K562 (cell line): ENCODE measurements around the gene RPL10A. TPM values are rescaled to one million over a fixed set of nuclear protein-coding genes. Genes with fewer than 3 reads are reported as not detected.

Source experiments
- BACH1 ChIP-seq: fragments of 200-800 bp; sonication (Bioruptor generic); IDR thresholded peaks from 2 replicates; pipeline ENCODE4 v1.6.1; 2016; ENCODE audit warnings: missing genetic modification characterization, missing compliant biosample characterization
- CBFB ChIP-seq: sonication (generic); formaldehyde crosslinking; IDR thresholded peaks from 2 replicates; pipeline ENCODE4 v1.4.0; 2020; ENCODE audit warnings: mild to moderate bottlenecking, missing genetic modification reagents
- CSDE1 ChIP-seq, 2 experiments: fragments of 450-650 bp; IDR thresholded peaks; 2 replicates each; pipeline ENCODE4 v1.6.1; 2016; ENCODE audit warnings: mild to moderate bottlenecking in 1 of 2
- HLTF ChIP-seq: fragments of 450-650 bp; IDR thresholded peaks from 2 replicates; pipeline ENCODE4 v1.6.1; 2016
- OTX1 ChIP-seq: fragments of 450-650 bp; formaldehyde crosslinking; IDR thresholded peaks from 2 replicates; pipeline ENCODE4 v1.4.0; 2022; ENCODE audit warnings: mild to moderate bottlenecking
- SNAPC5 ChIP-seq: fragments of 250-450 bp; sonication (Bioruptor Pico); IDR thresholded peaks from 2 replicates; pipeline ENCODE4 v1.8.0; 2021; ENCODE audit warnings: moderate library complexity, mild to moderate bottlenecking, inconsistent platforms
- SUPT5H ChIP-seq: fragments of 450-650 bp; IDR thresholded peaks from 2 replicates; pipeline ENCODE4 v1.6.1; 2016
- ZNF175 ChIP-seq: fragments of 200-800 bp; sonication (Bioruptor generic); IDR thresholded peaks from 2 replicates; pipeline ENCODE4 v1.6.1; 2016; ENCODE audit warnings: low read depth, mild to moderate bottlenecking, missing genetic modification characterization, missing compliant biosample characterization
- ZNF212 ChIP-seq: fragments of 450-650 bp; formaldehyde crosslinking; IDR thresholded peaks from 2 replicates; pipeline ENCODE4 v1.4.0; 2020; ENCODE audit warnings: mild to moderate bottlenecking
- polyA plus RNA-seq, 8 experiments: library from polyadenylated mRNA; depleted of rRNA in 4 of 8; stranded (reverse) in 5 of 8; unstranded in 3 of 8; fragments of >200 nt; fragmentation: Nextera tagmentation in 2 of 8; fragmentation: Illumina TruSeq in 1 of 8; extraction: Ambion mirVana in 2 of 8; extraction: Trizol in 1 of 8; gene quantifications; 2 replicates each; pipeline versions ENCODE4 v1.2.1 to v1.2.3, GENCODE V29; 2011 to 2014; ENCODE audit warnings: inconsistent platforms in 1 of 8, missing spikeins in 1 of 8
- total RNA-seq, 7 experiments: library from RNA; depleted of rRNA in 6 of 7; stranded (reverse); fragments of >200 nt in 6 of 7; fragmentation: Illumina TruSeq in 2 of 7; extraction: Trizol in 2 of 7; gene quantifications; 2 replicates each; pipeline versions ENCODE4 v1.2.1 to v1.2.3, GENCODE V29; 2011 to 2021; ENCODE audit warnings: low replicate concordance in 1 of 7
- TF ChIP-seq, protein P1 (sequence below): sonication (generic); formaldehyde crosslinking; IDR thresholded peaks from 2 replicates; pipeline ENCODE4 v1.8.1; 2023; ENCODE audit warnings: missing genetic modification reagents, mild to moderate bottlenecking, borderline replicate concordance

The RPL10A gene
- total and polyA plus RNA-seq, 9 of the 15 experiments (the other 6 are each of a cell fraction or from before 2014, with no cell fraction given) = 1,589 to 3,237 (median 2,116) TPM

- TF ChIP-seq CBFB (CRISPR knock-in tag) (no peak), ZNF175 (CRISPR knock-in tag) (no peak), SUPT5H (peak; percentile 26), BACH1 (tag) (no peak), ZNF212 (CRISPR knock-in tag) (no peak), OTX1 (CRISPR knock-in tag) (no peak), SNAPC5 (CRISPR knock-in tag) (no peak), HLTF (no peak), CSDE1 (IDR thresholded peaks at IDR 0.05) (no peak)
- TF ChIP-seq, protein P1, sequence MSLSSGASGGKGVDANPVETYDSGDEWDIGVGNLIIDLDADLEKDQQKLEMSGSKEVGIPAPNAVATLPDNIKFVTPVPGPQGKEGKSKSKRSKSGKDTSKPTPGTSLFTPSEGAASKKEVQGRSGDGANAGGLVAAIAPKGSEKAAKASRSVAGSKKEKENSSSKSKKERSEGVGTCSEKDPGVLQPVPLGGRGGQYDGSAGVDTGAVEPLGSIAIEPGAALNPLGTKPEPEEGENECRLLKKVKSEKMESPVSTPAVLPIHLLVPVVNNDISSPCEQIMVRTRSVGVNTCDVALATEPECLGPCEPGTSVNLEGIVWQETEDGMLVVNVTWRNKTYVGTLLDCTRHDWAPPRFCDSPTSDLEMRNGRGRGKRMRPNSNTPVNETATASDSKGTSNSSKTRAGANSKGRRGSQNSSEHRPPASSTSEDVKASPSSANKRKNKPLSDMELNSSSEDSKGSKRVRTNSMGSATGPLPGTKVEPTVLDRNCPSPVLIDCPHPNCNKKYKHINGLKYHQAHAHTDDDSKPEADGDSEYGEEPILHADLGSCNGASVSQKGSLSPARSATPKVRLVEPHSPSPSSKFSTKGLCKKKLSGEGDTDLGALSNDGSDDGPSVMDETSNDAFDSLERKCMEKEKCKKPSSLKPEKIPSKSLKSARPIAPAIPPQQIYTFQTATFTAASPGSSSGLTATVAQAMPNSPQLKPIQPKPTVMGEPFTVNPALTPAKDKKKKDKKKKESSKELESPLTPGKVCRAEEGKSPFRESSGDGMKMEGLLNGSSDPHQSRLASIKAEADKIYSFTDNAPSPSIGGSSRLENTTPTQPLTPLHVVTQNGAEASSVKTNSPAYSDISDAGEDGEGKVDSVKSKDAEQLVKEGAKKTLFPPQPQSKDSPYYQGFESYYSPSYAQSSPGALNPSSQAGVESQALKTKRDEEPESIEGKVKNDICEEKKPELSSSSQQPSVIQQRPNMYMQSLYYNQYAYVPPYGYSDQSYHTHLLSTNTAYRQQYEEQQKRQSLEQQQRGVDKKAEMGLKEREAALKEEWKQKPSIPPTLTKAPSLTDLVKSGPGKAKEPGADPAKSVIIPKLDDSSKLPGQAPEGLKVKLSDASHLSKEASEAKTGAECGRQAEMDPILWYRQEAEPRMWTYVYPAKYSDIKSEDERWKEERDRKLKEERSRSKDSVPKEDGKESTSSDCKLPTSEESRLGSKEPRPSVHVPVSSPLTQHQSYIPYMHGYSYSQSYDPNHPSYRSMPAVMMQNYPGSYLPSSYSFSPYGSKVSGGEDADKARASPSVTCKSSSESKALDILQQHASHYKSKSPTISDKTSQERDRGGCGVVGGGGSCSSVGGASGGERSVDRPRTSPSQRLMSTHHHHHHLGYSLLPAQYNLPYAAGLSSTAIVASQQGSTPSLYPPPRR = no peak
Measured at GRCh38 chr6:35474131-35474941, 6.1 kb downstream of the RPL10A start (continued).
